ENCODE results near the gene GULP1.

DNA sequence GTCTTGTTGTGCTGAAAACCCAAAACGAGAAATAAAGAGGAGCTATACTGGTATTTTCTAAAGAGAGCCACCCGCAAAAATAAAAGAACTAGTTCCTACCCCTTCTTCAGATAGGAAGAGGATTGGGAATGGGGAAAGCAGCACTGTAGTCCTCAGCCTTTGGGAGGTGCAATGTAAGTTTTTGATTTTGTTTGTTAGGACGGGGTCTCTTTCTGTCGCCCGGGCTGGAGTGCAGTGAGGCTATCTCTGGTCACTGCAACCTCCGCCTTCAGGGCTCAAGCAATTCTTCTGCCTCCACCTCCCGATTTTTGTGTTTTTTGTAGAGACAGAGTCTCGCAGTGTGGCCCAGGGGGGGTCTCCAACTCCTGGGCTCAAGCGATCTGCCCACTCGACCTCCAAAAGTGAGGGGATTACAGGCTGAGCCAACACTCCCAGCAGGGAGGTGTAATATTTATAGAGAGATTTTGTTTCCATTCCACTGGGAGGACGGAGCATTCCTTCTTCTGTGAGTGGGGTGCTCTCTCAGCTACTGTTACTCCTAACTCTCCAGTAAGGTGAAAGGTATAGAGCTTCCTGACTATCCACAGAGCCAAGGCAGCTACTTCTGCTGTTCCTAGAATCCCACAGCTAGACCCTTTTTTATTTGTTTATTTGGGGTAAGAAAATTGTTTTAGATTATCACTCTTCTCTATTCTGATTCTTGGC lies 13.1 kb upstream of the GULP1 start:
- TF ChIP-seq, protein P1, sequence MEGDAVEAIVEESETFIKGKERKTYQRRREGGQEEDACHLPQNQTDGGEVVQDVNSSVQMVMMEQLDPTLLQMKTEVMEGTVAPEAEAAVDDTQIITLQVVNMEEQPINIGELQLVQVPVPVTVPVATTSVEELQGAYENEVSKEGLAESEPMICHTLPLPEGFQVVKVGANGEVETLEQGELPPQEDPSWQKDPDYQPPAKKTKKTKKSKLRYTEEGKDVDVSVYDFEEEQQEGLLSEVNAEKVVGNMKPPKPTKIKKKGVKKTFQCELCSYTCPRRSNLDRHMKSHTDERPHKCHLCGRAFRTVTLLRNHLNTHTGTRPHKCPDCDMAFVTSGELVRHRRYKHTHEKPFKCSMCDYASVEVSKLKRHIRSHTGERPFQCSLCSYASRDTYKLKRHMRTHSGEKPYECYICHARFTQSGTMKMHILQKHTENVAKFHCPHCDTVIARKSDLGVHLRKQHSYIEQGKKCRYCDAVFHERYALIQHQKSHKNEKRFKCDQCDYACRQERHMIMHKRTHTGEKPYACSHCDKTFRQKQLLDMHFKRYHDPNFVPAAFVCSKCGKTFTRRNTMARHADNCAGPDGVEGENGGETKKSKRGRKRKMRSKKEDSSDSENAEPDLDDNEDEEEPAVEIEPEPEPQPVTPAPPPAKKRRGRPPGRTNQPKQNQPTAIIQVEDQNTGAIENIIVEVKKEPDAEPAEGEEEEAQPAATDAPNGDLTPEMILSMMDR (IDR thresholded peaks at IDR 0.05): no peak
- no peak for TF ChIP-seq POLR2A (IDR thresholded peaks at IDR 0.05)
